HG03575 (cell line): ENCODE results near the gene MALRD1.

Experiments used
- ATAC-seq: cut with Tn5 transposase; IDR thresholded peaks from one replicate; pipeline ENCODE4 v1.9.1; 2021; ENCODE audit not compliant: unreplicated experiment, insufficient number of reproducible peaks, low FRiP score; ENCODE audit errors: extremely low read depth

Gene MALRD1

DNA sequence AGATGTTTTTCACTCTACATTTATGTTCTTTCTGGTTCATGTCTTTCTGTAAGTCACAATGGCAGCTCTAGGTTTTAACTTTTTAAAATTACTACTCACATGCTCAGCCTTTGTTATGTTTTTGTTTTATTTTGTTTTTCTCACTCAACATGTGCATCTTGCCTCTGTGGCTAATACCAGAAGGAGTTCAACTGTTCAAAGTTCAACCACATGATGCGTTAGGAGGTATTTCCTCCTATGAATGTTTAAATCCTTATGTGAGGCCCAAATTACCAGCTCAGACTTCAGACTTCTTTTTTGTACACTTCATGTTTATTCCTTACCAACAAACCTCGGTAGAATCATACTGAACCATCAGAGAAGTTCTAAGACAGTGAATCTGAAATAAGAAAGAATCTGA lies 151.6 kb downstream of the MALRD1 start:
- no peak for ATAC-seq

- ATAC-seq, result no peak
Observed at GRCh38 chr10:19204246-19204917, 155.8 kb downstream of the MALRD1 start.

- ATAC-seq, result no peak
Observed at GRCh38 chr10:19209319-19209718, 160.7 kb downstream of the MALRD1 start.

GRCh38 chr10:19212590-19212989 lies 164.0 kb downstream of the MALRD1 start:
- no peak for ATAC-seq

GRCh38 chr10:19221216-19221615 lies 172.6 kb downstream of the MALRD1 start:
- no peak for ATAC-seq

DNA sequence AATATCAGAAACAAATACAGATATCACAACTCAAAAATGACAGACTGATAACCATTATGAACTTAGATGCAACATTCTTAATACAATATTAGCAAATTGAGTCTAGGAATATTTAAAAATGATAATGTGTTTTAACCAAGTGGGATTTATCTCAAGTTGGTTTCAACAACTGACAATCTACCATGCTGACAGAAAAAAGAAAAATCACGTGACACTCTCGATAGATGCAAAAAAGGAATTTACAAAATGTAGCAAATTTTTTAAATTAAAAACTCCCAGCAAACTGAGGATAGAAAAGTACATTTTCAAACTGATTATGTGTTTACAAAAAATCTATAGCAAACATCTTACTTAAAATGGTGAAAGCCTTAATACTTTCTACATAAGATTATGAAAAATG lies 177.4 kb downstream of the MALRD1 start:
- ATAC-seq, result no peak

DNA sequence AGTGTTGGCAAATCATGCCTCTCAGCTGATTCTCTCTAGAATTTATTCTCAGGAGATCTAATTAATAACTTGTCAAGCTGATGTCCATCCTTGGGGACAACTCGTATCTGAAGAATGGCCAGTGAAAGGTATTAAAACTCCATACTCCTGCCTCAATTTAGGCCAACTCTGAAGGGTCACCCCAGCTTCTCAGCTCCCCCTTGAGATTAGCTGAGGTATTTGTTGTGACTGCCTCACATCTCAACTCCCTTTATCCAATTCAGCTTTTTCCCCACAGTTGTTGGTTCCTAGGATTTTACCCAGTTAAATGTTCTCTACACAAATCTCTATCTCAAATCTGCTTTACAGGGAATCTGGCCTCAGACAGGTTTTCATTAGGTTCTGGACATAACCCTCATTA lies 182.4 kb downstream of the MALRD1 start:
- ATAC-seq, result no peak

DNA sequence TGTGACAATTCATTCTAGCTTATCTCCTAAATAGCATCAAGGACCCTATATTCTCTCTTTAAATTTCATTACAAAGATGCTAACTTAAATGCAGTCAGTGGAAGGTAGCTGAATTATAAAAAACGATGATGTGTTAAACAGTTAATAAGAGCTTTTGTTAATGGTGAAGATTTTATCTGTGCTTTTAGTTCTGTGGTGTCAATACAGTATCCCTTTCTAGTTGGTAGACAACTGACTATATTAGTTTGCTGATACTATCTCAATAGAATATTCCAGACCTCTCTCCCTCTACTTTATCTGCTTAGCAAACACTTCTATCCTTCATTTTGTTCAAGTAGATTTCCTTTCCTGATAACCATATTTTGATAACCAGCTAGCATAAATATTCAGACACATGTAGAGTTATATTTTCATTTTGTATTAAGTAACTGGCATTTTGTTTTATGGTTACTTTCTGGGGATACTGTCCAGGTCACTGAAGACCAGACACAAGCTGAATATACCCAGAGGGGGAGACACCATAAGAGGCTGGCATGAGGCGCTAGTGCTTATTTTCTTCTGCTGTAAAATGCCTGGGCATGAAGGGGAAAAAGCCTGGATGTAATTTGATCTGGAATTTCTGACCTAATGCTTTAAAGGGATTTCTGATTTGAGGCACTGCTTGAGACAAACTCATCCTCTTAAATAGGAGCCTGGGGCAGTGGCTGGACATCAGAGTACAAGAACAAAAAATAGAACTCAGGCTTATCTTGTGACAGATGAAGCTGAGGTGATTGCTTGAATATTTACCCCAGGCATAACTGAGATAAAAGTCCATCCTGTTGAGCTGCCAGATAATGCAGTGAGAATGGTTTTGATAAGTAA lies 197.5 kb downstream of the MALRD1 start:
- no peak for ATAC-seq

GRCh38 chr10:19247843-19248242 lies 199.2 kb downstream of the MALRD1 start:
- no peak for ATAC-seq

GRCh38 chr10:19250546-19250945 lies 201.9 kb downstream of the MALRD1 start:
- no peak for ATAC-seq

DNA sequence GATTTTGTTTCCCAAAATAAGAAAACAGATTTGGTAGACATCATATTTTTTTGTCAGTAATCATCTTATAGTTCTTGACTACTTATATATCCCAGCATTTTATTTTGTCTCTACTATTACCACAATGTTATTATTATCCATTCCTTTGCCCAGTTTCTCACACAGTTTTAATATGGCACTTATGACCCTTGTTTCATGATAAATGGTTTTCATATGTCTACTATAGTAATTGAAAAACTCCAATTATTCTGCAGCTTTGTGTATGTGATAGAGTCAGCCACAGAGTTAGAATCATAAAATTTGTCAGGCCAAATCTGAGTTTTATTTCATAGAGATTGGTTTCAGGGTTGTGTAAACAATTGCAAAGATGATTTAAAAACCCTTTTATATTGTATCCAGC lies 203.9 kb downstream of the MALRD1 start:
- no peak for ATAC-seq

- ATAC-seq, result no peak
Observed at GRCh38 chr10:19256331-19256730, 207.7 kb downstream of the MALRD1 start.

DNA sequence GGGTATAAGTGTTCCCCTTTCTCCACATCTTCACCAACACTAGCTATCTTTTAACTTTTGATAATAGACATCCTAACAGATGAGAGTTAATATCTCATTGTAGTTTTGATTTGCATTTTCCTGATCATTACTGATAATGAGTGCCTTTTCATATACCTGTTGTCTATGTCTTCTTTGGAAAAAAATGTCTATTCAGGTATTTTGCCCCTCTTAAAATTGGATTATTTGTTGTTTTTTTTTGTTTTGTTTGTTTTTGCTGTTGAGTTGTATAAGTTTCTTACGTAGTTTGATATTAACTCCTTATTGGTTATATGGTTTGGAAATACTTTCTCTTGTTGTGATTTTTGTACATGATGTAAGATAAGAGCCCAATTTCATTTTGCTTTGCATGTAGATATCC lies 214.7 kb downstream of the MALRD1 start:
- no peak for ATAC-seq

- no peak for ATAC-seq
Observed at GRCh38 chr10:19283285-19283684, 234.7 kb downstream of the MALRD1 start.

- ATAC-seq, result no peak
Observed at GRCh38 chr10:19283786-19284185, 235.2 kb downstream of the MALRD1 start.

- ATAC-seq, result no peak
Observed at GRCh38 chr10:19290770-19291169, 242.2 kb downstream of the MALRD1 start.

- ATAC-seq, result no peak
Observed at GRCh38 chr10:19294233-19294632, 245.6 kb downstream of the MALRD1 start.

DNA sequence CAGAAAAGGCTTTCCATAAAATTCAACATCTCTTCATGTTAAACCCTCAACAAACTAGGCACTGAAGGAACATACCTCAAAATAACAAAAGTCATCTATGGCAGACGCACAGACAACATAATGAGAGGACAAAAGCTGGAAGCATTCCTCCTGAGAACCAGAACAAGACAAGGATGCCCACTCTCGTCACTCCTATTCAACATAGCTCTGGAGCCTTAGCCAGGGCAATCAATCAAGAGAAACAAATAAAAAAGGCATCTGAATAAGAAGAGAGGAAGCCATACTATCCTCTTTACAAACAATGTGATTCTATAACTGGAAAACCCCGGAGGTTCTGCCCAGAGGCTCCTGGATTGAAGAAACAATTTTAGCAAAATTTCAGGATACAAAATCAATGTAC lies 251.0 kb downstream of the MALRD1 start:
- no peak for ATAC-seq

- no peak for ATAC-seq
Observed at GRCh38 chr10:19302117-19302516, 253.5 kb downstream of the MALRD1 start.

GRCh38 chr10:19310066-19310465 lies 261.5 kb downstream of the MALRD1 start:
- ATAC-seq, result no peak
